AG04450 (cell line): Measurements from ENCODE around the gene RAPGEF2. TPM values are rescaled to one million over a fixed set of nuclear protein-coding genes. Genes with fewer than 3 reads are reported as not detected.

Source experiments
- CTCF ChIA-PET: fragments of 300-600, 350-600 bp; formaldehyde crosslinking; extraction: SDS; loops from one replicate; lab custom pipeline; 2022; ENCODE audit warnings: antibody characterized with exemption, inconsistent platforms; lab: Charles Lee
- POLR2A ChIA-PET: fragments of 350-600 bp; formaldehyde crosslinking; extraction: SDS; loops from one replicate; lab custom pipeline; 2021; ENCODE audit warnings: antibody characterized with exemption, inconsistent platforms; lab: Yijun Ruan, JAX
- DNase-seq: peaks from one replicate; pipeline ENCODE4 v3.0.0-alpha.2; 2011; ENCODE audit warnings: low read depth, low spot score
- H3K27ac ChIP-seq: one replicate; pipeline ENCODE4 v1.5.1; 2012; ENCODE audit warnings: low read depth, low read length, control low read depth
- H3K27me3 ChIP-seq: one replicate; pipeline ENCODE4 v1.6.0; 2012; ENCODE audit warnings: low read length; ENCODE audit not compliant: control insufficient read depth, insufficient read depth
- H3K4me3 ChIP-seq: 2 replicates; pipeline ENCODE4 v1.5.1; 2011; ENCODE audit warnings: mild to moderate bottlenecking, low read depth, low read length, control low read depth
- H3K9me3 ChIP-seq: 2 replicates; pipeline ENCODE4 v1.5.1; 2012; ENCODE audit warnings: low read length; ENCODE audit not compliant: control insufficient read depth, insufficient read depth
- polyA plus RNA-seq: library from polyadenylated mRNA; depleted of rRNA; stranded (reverse); fragments of >200 nt; gene quantifications from 2 replicates; pipeline ENCODE4 v1.2.3, GENCODE V29; 2011
- TF ChIP-seq, protein P1 (sequence below): IDR thresholded peaks from 2 replicates; pipeline ENCODE4 v1.5.1; 2011; ENCODE audit warnings: low read depth, low read length, control low read depth, inconsistent platforms

The RAPGEF2 gene
- polyA plus RNA-seq, 1 experiment, result 51.5 TPM

DNA sequence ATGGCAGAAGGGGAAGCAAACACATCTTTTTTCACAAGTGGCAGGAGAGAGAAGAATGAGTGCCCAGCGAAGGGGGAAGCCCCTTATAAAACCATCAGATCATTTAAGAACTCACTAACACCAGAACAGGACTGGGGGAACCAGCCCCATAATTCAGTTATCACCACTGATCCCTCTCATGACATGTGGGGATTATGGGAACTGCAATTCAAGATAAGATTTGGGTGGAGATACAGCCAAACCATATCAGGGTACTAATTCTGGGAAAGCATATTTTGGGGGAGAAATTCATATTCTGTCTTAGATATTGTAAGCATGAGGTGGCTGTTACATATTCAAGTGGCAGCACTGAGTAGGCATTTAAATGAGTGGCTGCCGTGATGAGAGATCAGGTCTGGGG is 87.8 kb downstream of the RAPGEF2 start:
- H3K27me3 ChIP-seq, result no peaks in the 10 kb centered on the region
- H3K9me3 ChIP-seq, result no peaks in the 10 kb centered on the region
- TF ChIP-seq, protein P1, sequence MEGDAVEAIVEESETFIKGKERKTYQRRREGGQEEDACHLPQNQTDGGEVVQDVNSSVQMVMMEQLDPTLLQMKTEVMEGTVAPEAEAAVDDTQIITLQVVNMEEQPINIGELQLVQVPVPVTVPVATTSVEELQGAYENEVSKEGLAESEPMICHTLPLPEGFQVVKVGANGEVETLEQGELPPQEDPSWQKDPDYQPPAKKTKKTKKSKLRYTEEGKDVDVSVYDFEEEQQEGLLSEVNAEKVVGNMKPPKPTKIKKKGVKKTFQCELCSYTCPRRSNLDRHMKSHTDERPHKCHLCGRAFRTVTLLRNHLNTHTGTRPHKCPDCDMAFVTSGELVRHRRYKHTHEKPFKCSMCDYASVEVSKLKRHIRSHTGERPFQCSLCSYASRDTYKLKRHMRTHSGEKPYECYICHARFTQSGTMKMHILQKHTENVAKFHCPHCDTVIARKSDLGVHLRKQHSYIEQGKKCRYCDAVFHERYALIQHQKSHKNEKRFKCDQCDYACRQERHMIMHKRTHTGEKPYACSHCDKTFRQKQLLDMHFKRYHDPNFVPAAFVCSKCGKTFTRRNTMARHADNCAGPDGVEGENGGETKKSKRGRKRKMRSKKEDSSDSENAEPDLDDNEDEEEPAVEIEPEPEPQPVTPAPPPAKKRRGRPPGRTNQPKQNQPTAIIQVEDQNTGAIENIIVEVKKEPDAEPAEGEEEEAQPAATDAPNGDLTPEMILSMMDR, result no peak
- ChIA-PET POLR2A (no interaction called here), CTCF (interaction anchor here (2.3 to 3.4 kb wide), 2 partner anchors 12 to 333 kb away, joined by 14 to 17 read pairs; no protein-coding TSS in a partner anchor)
- DNase-seq, result no peak
- no peak overlapping the region for H3K4me3 ChIP-seq
- H3K27ac ChIP-seq, result no peak overlapping the region

DNA sequence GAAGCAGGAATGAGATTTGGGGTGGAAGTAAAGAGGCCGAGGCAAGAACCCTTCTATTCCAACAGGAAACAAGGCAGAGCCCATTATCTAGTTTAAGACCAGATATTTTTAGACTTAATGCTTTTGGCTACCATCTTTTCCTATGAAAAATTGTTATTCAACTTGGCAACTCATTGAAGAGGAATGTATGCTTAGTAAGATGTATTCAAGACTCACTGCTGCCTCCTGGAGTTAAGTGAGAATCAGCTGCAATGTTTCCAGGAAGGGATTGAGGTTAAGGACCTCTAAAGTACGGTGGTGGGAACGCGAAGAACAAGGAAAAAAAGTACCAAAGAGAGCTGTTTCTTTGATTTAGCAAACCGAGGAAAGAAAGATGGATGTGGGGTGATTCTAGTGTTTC is 89.1 kb downstream of the RAPGEF2 start:
- no peak overlapping the region for H3K27ac ChIP-seq
- CTCF ChIA-PET, result interaction anchor here (0.8 to 3.4 kb wide), 8 partner anchors 9 to 341 kb away, joined by 3 to 17 read pairs (median 6); no protein-coding TSS in a partner anchor
- TF ChIP-seq, protein P1, result peak; percentile 54
- no peak overlapping the region for H3K4me3 ChIP-seq
- no peaks in the 10 kb centered on the region for H3K9me3 ChIP-seq
- no peak for DNase-seq
- POLR2A ChIA-PET, result no interaction called here
- H3K27me3 ChIP-seq, result no peaks in the 10 kb centered on the region

DNA sequence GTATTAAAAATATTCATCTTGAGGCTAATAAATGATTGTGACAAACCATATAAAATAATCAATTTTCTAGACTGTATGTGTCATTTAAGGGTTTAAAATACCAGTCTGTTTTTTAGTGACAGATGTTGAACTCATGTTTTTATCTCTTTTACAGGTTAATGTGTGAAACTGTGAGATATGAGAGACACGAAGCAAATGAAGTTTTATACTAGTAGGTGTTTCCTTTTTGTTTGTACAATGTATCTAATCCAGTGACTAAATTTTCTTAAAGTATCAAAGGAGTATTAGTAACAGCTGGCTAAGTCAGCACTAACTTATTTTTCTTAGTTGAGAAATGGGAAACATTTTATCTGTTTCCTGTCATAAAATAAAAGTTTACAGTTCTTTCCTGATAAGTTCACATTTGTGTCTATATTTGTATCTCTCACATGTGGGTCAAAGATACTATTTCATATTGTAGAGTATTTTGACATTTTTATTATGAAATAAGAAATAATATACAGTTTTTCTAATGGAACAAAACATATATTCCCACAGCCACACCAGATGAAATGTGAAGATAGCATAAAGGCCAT is 90.3 kb downstream of the RAPGEF2 start:
- ChIA-PET POLR2A (no interaction called here), CTCF (interaction anchor here (1.9 to 3.4 kb wide), 4 partner anchors 10 to 336 kb away, joined by 11 to 17 read pairs (median 15); no protein-coding TSS in a partner anchor)
- no peaks in the 10 kb centered on the region for H3K9me3 ChIP-seq
- TF ChIP-seq, protein P1, result no peak
- no peak for DNase-seq
- H3K4me3 ChIP-seq, result no peak overlapping the region
- H3K27ac ChIP-seq, result no peak overlapping the region
- no peaks in the 10 kb centered on the region for H3K27me3 ChIP-seq

DNA sequence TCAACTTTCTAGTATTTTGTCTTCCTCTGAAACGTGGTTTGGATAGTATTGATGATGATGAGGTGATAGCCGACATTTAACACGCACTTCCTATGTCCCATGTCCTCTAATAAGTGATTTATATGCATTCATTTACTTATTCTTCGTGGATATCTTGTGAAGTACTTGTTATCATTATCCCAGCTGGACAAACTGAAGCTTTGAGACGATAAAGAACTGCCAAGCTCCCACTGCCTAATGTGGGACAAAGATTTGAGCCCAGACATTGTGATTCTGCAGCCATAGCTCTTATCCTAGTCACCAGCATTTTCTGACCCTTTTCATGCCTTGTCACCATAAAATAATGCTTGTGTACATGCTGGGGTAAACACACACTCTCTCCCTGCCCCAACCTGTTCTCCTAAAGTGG is 92.5 kb downstream of the RAPGEF2 start:
- TF ChIP-seq, protein P1, result no peak
- ChIA-PET POLR2A (no interaction called here), CTCF (interaction anchor here (0.7 to 3.2 kb wide), 3 partner anchors 8 to 334 kb away, joined by 3 to 16 read pairs (median 3); no protein-coding TSS in a partner anchor)
- no peak overlapping the region for H3K27ac ChIP-seq
- H3K4me3 ChIP-seq, result no peak overlapping the region
- no peak for DNase-seq
- no peaks in the 10 kb centered on the region for H3K27me3 ChIP-seq
- H3K9me3 ChIP-seq, result no peaks in the 10 kb centered on the region

DNA sequence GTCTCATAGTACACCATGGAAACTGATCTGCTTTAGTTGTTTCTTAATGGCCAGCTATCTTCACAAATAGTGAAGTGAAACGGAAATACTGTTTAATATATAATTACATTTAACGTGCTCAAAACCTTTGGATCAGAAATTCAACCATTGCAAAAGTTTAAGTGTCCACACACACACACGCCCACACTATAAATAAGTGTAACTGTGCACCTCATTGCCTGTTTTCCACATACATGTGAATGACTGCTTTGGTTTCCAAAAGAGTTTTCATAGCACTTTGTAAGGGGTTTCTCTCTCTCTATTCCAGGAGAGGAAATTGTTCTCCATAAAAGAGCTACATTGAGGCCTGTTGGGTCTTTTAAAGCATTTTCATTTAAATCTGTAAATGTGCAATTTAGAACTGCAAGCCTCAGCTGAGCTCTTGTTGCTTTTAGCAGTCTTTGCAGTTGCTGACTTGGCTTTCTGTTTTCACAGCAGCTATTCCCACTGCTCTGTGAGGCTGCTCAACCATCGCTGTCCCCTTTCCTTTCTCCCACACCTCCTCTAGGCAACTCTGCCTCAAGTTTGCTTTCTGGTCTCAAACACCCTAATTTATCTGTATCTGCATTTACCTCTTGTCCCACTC is 94.5 kb downstream of the RAPGEF2 start:
- Histone ChIP-seq H3K27me3 (no peaks in the 10 kb centered on the region), H3K9me3 (no peaks in the 10 kb centered on the region), H3K27ac (no peak overlapping the region), H3K4me3 (no peak overlapping the region)
- no peak for DNase-seq
- TF ChIP-seq, protein P1, result no peak
- ChIA-PET POLR2A (no interaction called here), CTCF (interaction anchor here (1.2 kb wide), 1 partner anchor 341 kb away, joined by 3 read pairs; no protein-coding TSS in a partner anchor)
